Liver (tissue), 3 donors: Measurements from ENCODE around the gene TMEM212.

Source experiments
- CTCF ChIP-seq: fragments of 150-350 bp; IDR thresholded peaks from 2 replicates; pipeline ENCODE4 v1.5.1; 2017; ENCODE audit warnings: improper control_type of control experiment, low read depth, low read length; ENCODE audit not compliant: missing input control
- FOXA1 ChIP-seq: IDR thresholded peaks from 2 replicates; pipeline ENCODE4 v1.6.1; 2016; ENCODE audit warnings: antibody characterized with exemption
- JUND ChIP-seq, 2 donors: IDR thresholded peaks; 2 replicates each; pipeline ENCODE4 v1.6.1; 2016; ENCODE audit warnings: antibody characterized with exemption in 2 of 2
- MAX ChIP-seq: IDR thresholded peaks from 2 replicates; pipeline ENCODE4 v1.6.1; 2016; ENCODE audit warnings: antibody characterized with exemption
- RXRA ChIP-seq, 2 donors: IDR thresholded peaks; 2 replicates each; pipeline ENCODE4 v1.6.1; 2017 to 2018; ENCODE audit warnings: antibody characterized with exemption in 2 of 2, mild to moderate bottlenecking in 1 of 2
- YY1 ChIP-seq: IDR thresholded peaks from 2 replicates; pipeline ENCODE4 v1.6.1; 2016; ENCODE audit warnings: antibody characterized with exemption, mild to moderate bottlenecking
- donor health status: healthy.
- donor health status: healthy.

- TF ChIP-seq YY1, result no peak
- TF ChIP-seq CTCF, result no peak
- TF ChIP-seq JUND (IDR thresholded peaks at IDR 0.05), result no peak
- no peak for TF ChIP-seq MAX
- no peak for TF ChIP-seq FOXA1
- no peak for TF ChIP-seq RXRA (IDR thresholded peaks at IDR 0.05)
These were observed 37.1 kb downstream of the TMEM212 start for GRCh38 chr3:171880101-171880870.
